Stimulated activated naive B cell treated with anti-CD40 and anti-IgM and Interleukin-4, amounts not matched to agents 10 μg/mL and 1 μg/mL and 100 μg/mL, for 72 hours (primary cell): ENCODE results near the gene PCDHB9.
A peak's percentile ranks its signal among the peaks of the same experiment; 100 is the strongest.
"Not testable (repeated sequence)": the region's sequence is repeated elsewhere in the genome, so short reads cannot be mapped to it uniquely, and the experiment has no call there.

Experiments
- ATAC-seq, 2 donors: fragments of 150-1000 bp; cut with Tn5 transposase; replicated peaks; 2 replicates each; pipeline ENCODE4 v1.10.0; 2021; ENCODE audit warnings: moderate library complexity in 1 of 2
- DNase-seq: peaks from one replicate; pipeline ENCODE4 v3.0.0; 2021
- H3K27ac Mint-ChIP-seq: one replicate; pipeline ENCODE4 v1.8.0; 2022; ENCODE audit warnings: mild to moderate bottlenecking, mixed read lengths
- H3K27me3 Mint-ChIP-seq, 2 donors: one replicate each; pipeline ENCODE4 v1.8.0; 2022; ENCODE audit warnings: mixed read lengths in 2 of 2
- H3K36me3 Mint-ChIP-seq, 2 donors: one replicate each; pipeline ENCODE4 v1.8.0; 2022; ENCODE audit warnings: mixed read lengths in 2 of 2, mild to moderate bottlenecking in 1 of 2
- H3K4me1 Mint-ChIP-seq, 2 donors: one replicate each; pipeline ENCODE4 v1.8.0; 2022; ENCODE audit warnings: mixed read lengths in 2 of 2, mild to moderate bottlenecking in 1 of 2
- H3K4me3 Mint-ChIP-seq, 2 donors: one replicate each; pipeline ENCODE4 v1.8.0; 2022; ENCODE audit warnings: mild to moderate bottlenecking in 2 of 2, mixed read lengths in 2 of 2, moderate library complexity in 1 of 2
- H3K9me3 Mint-ChIP-seq, 2 donors: one replicate each; pipeline ENCODE4 v1.8.0; 2022; ENCODE audit warnings: mixed read lengths in 2 of 2, mild to moderate bottlenecking in 1 of 2

The PCDHB9 gene

DNA sequence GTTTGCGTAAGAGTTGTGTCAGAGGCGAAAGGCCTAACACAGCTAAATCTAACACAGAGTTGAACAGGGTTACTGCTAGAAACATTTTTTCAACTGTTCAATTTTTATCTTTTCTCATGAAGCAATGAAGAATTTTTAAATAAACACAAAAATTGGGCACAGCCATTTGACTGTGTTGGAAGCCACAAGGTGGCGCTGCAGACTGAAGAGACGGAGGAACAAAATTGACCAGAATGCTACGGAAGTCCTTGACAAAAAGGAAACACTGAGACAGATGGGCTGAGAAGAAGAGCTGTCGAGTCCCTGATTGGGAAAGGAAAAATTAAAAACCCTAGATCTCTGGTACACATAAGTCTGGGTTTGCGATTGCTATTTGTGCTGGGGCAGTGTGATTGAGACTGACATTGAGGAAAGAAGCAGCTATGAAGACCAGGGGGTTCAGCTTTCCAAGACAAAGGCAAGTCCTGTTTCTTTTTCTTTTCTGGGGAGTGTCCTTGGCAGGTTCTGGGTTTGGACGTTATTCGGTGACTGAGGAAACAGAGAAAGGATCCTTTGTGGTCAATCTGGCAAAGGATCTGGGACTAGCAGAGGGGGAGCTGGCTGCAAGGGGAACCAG lies at the start of gene PCDHB9:
Gene PCDHB9 (plus strand): TSS at position 265 of the 616 bp plus-strand sequence. CDS start 158 bp downstream, at position 423.
- H3K9me3 Mint-ChIP-seq = peaks cover 21 to 24% of the 10 kb centered on the region in 2 donors
- peaks cover 16 to 27% of the 10 kb centered on the region in 2 donors for H3K36me3 Mint-ChIP-seq
- DNase-seq = no peak
- H3K27ac Mint-ChIP-seq = no peak within 1 kb of the TSS
- ATAC-seq = no peak
- peaks cover 6 to 7% of the 10 kb centered on the region in 2 donors for H3K4me1 Mint-ChIP-seq
- H3K27me3 Mint-ChIP-seq = peaks cover 67 to 77% of the 10 kb centered on the region in 2 donors
- H3K4me3 Mint-ChIP-seq = peak within 1 kb of the TSS; percentile 65 to 67

- H3K36me3 Mint-ChIP-seq = peaks cover 7 to 10% of the 10 kb centered on the region in 2 donors
- H3K9me3 Mint-ChIP-seq = peaks cover 17 to 21% of the 10 kb centered on the region in 2 donors
- peaks cover 16 to 41% of the 10 kb centered on the region in 2 donors for H3K27me3 Mint-ChIP-seq
- H3K4me1 Mint-ChIP-seq, DNase-seq, ATAC-seq, H3K4me3 Mint-ChIP-seq, H3K27ac Mint-ChIP-seq: not testable (repeated sequence)
Observed at GRCh38 chr5:141137346-141137745, 49.6 kb upstream of the PCDHB9 start.

DNA sequence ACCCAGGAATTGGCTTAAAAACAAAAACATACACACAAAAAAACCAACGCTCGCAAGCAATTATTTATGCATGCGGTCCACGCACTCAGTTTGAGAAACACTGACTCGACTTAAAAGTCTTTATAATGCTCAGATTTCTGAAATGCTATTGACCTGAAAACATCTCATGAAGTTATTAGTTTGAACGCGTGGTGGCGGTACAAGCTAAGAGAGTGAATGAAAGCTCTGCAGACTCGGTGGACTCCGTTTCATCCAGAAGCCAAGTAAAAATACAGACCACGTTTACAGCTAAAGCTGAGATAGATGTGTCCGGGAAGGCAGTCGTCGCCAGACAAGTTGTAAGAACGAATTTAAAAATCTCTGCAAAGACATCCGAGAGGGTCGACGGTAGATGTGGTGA lies 37.1 kb upstream of the PCDHB9 start, which contains the start of gene PCDHB6:
Gene PCDHB6 (plus strand): TSS at position 246 of the 400 bp plus-strand sequence. CDS start 201 bp downstream, outside the sequence.
- no peak for DNase-seq
- no peak for ATAC-seq
- Mint-ChIP-seq H3K36me3 (peaks cover 7 to 9% of the 10 kb centered on the region in 2 donors), H3K9me3 (peaks cover 9 to 10% of the 10 kb centered on the region in 2 donors), H3K27ac (peak within 1 kb of the TSS; percentile 70), H3K27me3 (peaks cover 38 to 58% of the 10 kb centered on the region in 2 donors), H3K4me1 (peaks cover 4 to 5% of the 10 kb centered on the region in 2 donors), H3K4me3 (peak within 1 kb of the TSS in 1 of 2 donors; percentile 36)

DNA sequence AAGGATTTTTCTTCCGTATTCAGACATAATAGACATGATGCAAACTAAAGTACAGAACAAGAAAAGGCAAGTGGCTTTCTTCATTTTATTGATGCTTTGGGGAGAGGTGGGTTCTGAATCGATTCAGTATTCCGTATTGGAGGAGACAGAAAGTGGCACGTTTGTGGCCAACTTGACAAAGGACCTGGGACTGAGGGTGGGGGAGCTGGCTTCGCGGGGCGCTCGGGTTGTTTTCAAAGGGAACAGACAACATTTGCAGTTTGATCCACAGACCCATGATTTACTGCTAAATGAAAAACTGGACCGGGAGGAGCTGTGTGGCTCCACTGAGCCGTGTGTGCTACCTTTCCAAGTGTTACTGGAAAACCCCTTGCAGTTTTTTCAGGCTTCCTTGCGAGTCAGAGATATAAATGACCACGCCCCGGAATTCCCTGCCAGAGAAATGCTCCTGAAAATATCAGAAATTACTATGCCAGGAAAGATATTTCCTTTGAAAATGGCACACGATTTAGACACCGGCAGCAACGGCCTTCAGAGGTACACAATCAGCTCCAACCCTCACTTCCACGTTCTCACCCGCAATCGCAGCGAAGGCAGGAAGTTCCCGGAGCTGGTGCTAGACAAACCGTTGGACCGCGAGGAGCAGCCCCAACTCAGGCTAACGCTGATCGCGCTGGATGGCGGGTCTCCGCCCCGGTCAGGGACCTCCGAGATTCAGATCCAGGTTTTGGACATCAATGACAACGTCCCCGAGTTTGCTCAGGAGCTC lies 36.6 kb upstream of the PCDHB9 start:
- Mint-ChIP-seq H3K27ac (peak overlapping the region; percentile 70), H3K4me1 (peaks cover 4 to 5% of the 10 kb centered on the region in 2 donors), H3K9me3 (peaks cover 9 to 10% of the 10 kb centered on the region in 2 donors), H3K36me3 (peaks cover 7 to 9% of the 10 kb centered on the region in 2 donors), H3K27me3 (peaks cover 36 to 52% of the 10 kb centered on the region in 2 donors), H3K4me3 (peak overlapping the region in 1 of 2 donors; percentile 36)
- DNase-seq (no peak), ATAC-seq (no peak)

DNA sequence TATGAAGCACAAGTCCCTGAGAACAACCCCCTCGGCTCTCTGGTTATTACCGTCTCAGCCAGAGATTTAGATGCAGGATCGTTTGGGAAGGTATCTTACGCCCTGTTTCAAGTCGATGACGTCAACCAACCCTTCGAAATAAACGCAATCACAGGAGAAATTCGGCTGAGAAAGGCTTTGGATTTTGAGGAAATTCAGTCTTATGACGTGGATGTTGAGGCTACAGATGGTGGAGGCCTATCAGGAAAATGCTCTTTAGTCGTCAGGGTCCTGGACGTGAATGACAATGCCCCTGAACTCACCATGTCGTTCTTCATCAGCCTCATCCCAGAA lies 36.0 kb upstream of the PCDHB9 start:
- ATAC-seq (no peak), DNase-seq (no peak)
- peaks cover 40 to 55% of the 10 kb centered on the region in 2 donors for H3K27me3 Mint-ChIP-seq
- H3K4me3 Mint-ChIP-seq = no peak overlapping the region
- H3K4me1 Mint-ChIP-seq = peaks cover 4 to 5% of the 10 kb centered on the region in 2 donors
- no peak overlapping the region for H3K27ac Mint-ChIP-seq
- peaks cover 9 to 11% of the 10 kb centered on the region in 2 donors for H3K9me3 Mint-ChIP-seq
- peaks cover 7 to 9% of the 10 kb centered on the region in 2 donors for H3K36me3 Mint-ChIP-seq

DNA sequence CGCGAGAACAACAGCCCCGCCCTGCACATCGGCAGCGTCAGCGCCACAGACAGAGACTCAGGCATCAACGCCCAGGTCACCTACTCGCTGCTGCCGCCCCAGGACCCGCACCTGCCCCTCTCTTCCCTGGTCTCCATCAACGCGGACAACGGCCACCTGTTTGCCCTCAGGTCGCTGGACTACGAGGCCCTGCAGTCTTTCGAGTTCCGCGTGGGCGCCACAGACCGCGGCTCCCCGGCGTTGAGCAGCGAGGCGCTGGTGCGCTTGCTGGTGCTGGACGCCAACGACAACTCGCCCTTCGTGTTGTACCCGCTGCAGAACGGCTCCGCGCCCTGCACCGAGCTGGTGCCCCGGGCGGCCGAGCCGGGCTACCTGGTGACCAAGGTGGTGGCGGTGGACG lies 35.3 kb upstream of the PCDHB9 start:
- not testable (repeated sequence) for ATAC-seq, H3K27ac Mint-ChIP-seq, H3K4me3 Mint-ChIP-seq, H3K4me1 Mint-ChIP-seq, H3K36me3 Mint-ChIP-seq, DNase-seq
- peaks cover 39 to 58% of the 10 kb centered on the region in 2 donors for H3K27me3 Mint-ChIP-seq
- H3K9me3 Mint-ChIP-seq = peaks cover 11 to 14% of the 10 kb centered on the region in 2 donors

- not testable (repeated sequence) for DNase-seq, ATAC-seq, H3K36me3 Mint-ChIP-seq, H3K4me1 Mint-ChIP-seq, H3K27ac Mint-ChIP-seq
- Mint-ChIP-seq H3K27me3 (peaks cover 42 to 63% of the 10 kb centered on the region in 2 donors), H3K4me3 (peak overlapping the region in 1 of 2 donors; percentile 13), H3K9me3 (peaks cover 15 to 17% of the 10 kb centered on the region in 2 donors)
Observed at GRCh38 chr5:141152096-141152495, 34.9 kb upstream of the PCDHB9 start.

GRCh38 chr5:141155540-141156374 lies 31.2 kb upstream of the PCDHB9 start:
- H3K9me3 Mint-ChIP-seq = peaks cover 18 to 19% of the 10 kb centered on the region in 2 donors

DNA sequence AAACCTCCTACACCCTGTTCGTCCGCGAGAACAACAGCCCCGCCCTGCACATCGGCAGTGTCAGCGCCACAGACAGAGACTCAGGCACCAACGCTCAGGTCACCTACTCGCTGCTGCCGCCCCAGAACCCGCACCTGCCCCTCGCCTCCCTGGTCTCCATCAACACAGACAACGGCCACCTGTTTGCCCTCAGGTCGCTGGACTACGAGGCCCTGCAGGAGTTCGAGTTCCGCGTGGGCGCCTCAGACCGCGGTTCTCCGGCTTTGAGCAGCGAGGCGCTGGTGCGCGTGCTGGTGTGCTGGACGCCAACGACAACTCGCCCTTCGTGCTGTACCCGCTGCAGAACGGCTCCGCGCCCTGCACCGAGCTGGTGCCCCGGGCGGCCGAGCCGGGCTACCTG lies 29.6 kb upstream of the PCDHB9 start:
- H3K36me3 Mint-ChIP-seq = not testable (repeated sequence)

More at GRCh38 chr5:141155540-141156374, 31.2 kb upstream of the PCDHB9 start:
- peaks cover 43 to 56% of the 10 kb centered on the region in 2 donors for H3K27me3 Mint-ChIP-seq
- no peaks in the 10 kb centered on the region for H3K4me1 Mint-ChIP-seq
- H3K36me3 Mint-ChIP-seq = peaks cover 6 to 9% of the 10 kb centered on the region in 2 donors
- ATAC-seq = no peak
- H3K4me3 Mint-ChIP-seq = no peak overlapping the region
- no peak overlapping the region for H3K27ac Mint-ChIP-seq
- no peak for DNase-seq

GRCh38 chr5:141157901-141158300 lies 29.1 kb upstream of the PCDHB9 start:
- ATAC-seq, H3K4me3 Mint-ChIP-seq, H3K36me3 Mint-ChIP-seq, DNase-seq, H3K4me1 Mint-ChIP-seq: not testable (repeated sequence)
- H3K27me3 Mint-ChIP-seq = peaks cover 32 to 38% of the 10 kb centered on the region in 2 donors
- peak overlapping the region; percentile 51 for H3K27ac Mint-ChIP-seq
- H3K9me3 Mint-ChIP-seq = peaks cover 12 to 14% of the 10 kb centered on the region in 2 donors

More for the DNA sequence above, 29.6 kb upstream of the PCDHB9 start:
- not testable (repeated sequence) for H3K4me1 Mint-ChIP-seq, H3K4me3 Mint-ChIP-seq, ATAC-seq, DNase-seq
- Mint-ChIP-seq H3K27ac (peak overlapping the region; percentile 42), H3K9me3 (peaks cover 12 to 14% of the 10 kb centered on the region in 2 donors), H3K27me3 (peaks cover 33 to 42% of the 10 kb centered on the region in 2 donors)

GRCh38 chr5:141172381-141173204 lies 14.4 kb upstream of the PCDHB9 start, which contains the start of gene PCDHB7:
TSS of gene PCDHB7 (plus strand) at chr5:141172644. CDS start at chr5:141172836, 192 bp downstream.
- DNase-seq = no peak
- no peak for ATAC-seq
- Mint-ChIP-seq H3K27ac (no peak within 1 kb of the TSS), H3K9me3 (peaks cover 13 to 17% of the 10 kb centered on the region in 2 donors), H3K4me3 (peak within 1 kb of the TSS; percentile 11 to 14), H3K27me3 (peaks cover 44 to 45% of the 10 kb centered on the region in 2 donors), H3K4me1 (peaks cover 0 to 3% of the 10 kb centered on the region in 2 donors), H3K36me3 (peaks cover 0 to 4% of the 10 kb centered on the region in 2 donors)

- peaks cover 32% of the 10 kb centered on the region in 2 donors for H3K27me3 Mint-ChIP-seq
- DNase-seq, H3K27ac Mint-ChIP-seq, H3K4me1 Mint-ChIP-seq, H3K4me3 Mint-ChIP-seq, ATAC-seq, H3K36me3 Mint-ChIP-seq: not testable (repeated sequence)
- H3K9me3 Mint-ChIP-seq = peaks cover 12 to 13% of the 10 kb centered on the region in 2 donors
Observed at GRCh38 chr5:141174291-141175104, 12.5 kb upstream of the PCDHB9 start.
